Astrocyte (in vitro differentiated cells and primary cell): ENCODE measurements around the gene DDX1. TPM values are rescaled to one million over a fixed set of nuclear protein-coding genes. Genes with fewer than 3 reads are reported as not detected.

Experiments used
- DNase-seq: peaks from one replicate; pipeline ENCODE4 v3.0.0-alpha.2; 2010; ENCODE audit warnings: low read depth
- FAIRE-seq: peaks from 2 replicates; lab custom pipeline; 2011; peaks lifted over from hg19 to GRCh38; lab: Jason Lieb, UNC
- H2AFZ ChIP-seq: 2 replicates; pipeline ENCODE4 v1.6.0; 2012; ENCODE audit warnings: low read depth, low read length, inconsistent platforms
- H3K27ac ChIP-seq: 2 replicates; pipeline ENCODE4 v1.5.1; 2011; ENCODE audit warnings: low read depth, low read length, inconsistent platforms
- H3K27me3 ChIP-seq: 2 replicates; pipeline ENCODE4 v1.6.0; 2011; ENCODE audit warnings: low read length, inconsistent platforms; ENCODE audit not compliant: insufficient read depth
- H3K36me3 ChIP-seq: 2 replicates; pipeline ENCODE4 v1.5.1; 2011; ENCODE audit warnings: low read length, inconsistent platforms; ENCODE audit not compliant: insufficient read depth
- H3K4me1 ChIP-seq: 2 replicates; pipeline ENCODE4 v1.5.1; 2011; ENCODE audit warnings: low read length, inconsistent platforms; ENCODE audit not compliant: insufficient read depth
- H3K4me2 ChIP-seq: 2 replicates; pipeline ENCODE4 v1.6.0; 2012; ENCODE audit warnings: low read length, inconsistent platforms
- H3K4me3 ChIP-seq: 2 replicates; pipeline ENCODE4 v1.5.1; 2011; ENCODE audit warnings: low read depth, mild to moderate bottlenecking, low read length, inconsistent platforms; ENCODE audit not compliant: insufficient read depth
- H3K79me2 ChIP-seq: 2 replicates; pipeline ENCODE4 v1.6.0; 2012; ENCODE audit warnings: mild to moderate bottlenecking, low read length, inconsistent platforms; ENCODE audit not compliant: insufficient read depth
- H3K9ac ChIP-seq: 2 replicates; pipeline ENCODE4 v1.6.0; 2012; ENCODE audit warnings: mild to moderate bottlenecking, low read length, inconsistent platforms
- H3K9me3 ChIP-seq: 2 replicates; pipeline ENCODE4 v1.5.1; 2012; ENCODE audit warnings: low read depth, mild to moderate bottlenecking, low read length, inconsistent platforms; ENCODE audit not compliant: insufficient read depth
- H4K20me1 ChIP-seq: 2 replicates; pipeline ENCODE4 v1.6.0; 2012; ENCODE audit warnings: low read length, inconsistent platforms; ENCODE audit not compliant: insufficient read depth
- H3K27ac Mint-ChIP-seq: one replicate; pipeline ENCODE4 v1.8.0; 2021; ENCODE audit warnings: mild to moderate bottlenecking, mixed read lengths; ENCODE audit not compliant: unreplicated experiment
- H3K27me3 Mint-ChIP-seq: one replicate; pipeline ENCODE4 v1.8.0; 2021; ENCODE audit warnings: low read depth, mixed read lengths; ENCODE audit not compliant: unreplicated experiment
- H3K36me3 Mint-ChIP-seq: one replicate; pipeline ENCODE4 v1.8.0; 2021; ENCODE audit warnings: low read depth, mixed read lengths; ENCODE audit not compliant: unreplicated experiment
- H3K4me1 Mint-ChIP-seq: one replicate; pipeline ENCODE4 v1.8.0; 2021; ENCODE audit warnings: low read depth, mixed read lengths; ENCODE audit not compliant: unreplicated experiment
- H3K4me3 Mint-ChIP-seq: one replicate; pipeline ENCODE4 v1.8.0; 2021; ENCODE audit warnings: mild to moderate bottlenecking, moderate library complexity, mixed read lengths; ENCODE audit not compliant: unreplicated experiment
- H3K9me3 Mint-ChIP-seq: one replicate; pipeline ENCODE4 v1.8.0; 2021; ENCODE audit warnings: mild to moderate bottlenecking, mixed read lengths; ENCODE audit not compliant: unreplicated experiment
- CTCF ChIP-seq: IDR thresholded peaks from 2 replicates; pipeline ENCODE4 v1.5.1; 2011; ENCODE audit warnings: low read depth, mild to moderate bottlenecking, inconsistent platforms, low read length, moderate library complexity; ENCODE audit not compliant: insufficient read depth
- EZH2 ChIP-seq: IDR thresholded peaks from 2 replicates; pipeline ENCODE4 v1.6.1; 2012; ENCODE audit warnings: mild to moderate bottlenecking, low read length, inconsistent platforms; ENCODE audit not compliant: insufficient read depth
- total RNA-seq: library from RNA; stranded (reverse); gene quantifications from 2 replicates; pipeline ENCODE4 v1.2.1, GENCODE V29; 2021

The DDX1 gene
- total RNA-seq, 1 donor from 2014 or later = 146 TPM

GRCh38 chr2:15654727-15655073, 63.0 kb downstream of the DDX1 start:
- H3K4me1 ChIP-seq = no peaks in the 10 kb centered on the region
- no peak overlapping the region for H3K27ac ChIP-seq
- DNase-seq = no peak
- H3K36me3 ChIP-seq = no peaks in the 10 kb centered on the region
- H4K20me1 ChIP-seq = no peaks in the 10 kb centered on the region
- peaks cover 5% of the 10 kb centered on the region for H3K9me3 Mint-ChIP-seq
- H3K27ac Mint-ChIP-seq = no peak overlapping the region
- H3K4me3 ChIP-seq = no peak overlapping the region
- H3K4me3 Mint-ChIP-seq = no peak overlapping the region
- peaks cover 2% of the 10 kb centered on the region for H3K27me3 ChIP-seq
- H3K27me3 Mint-ChIP-seq = peaks cover 48% of the 10 kb centered on the region
- H3K9ac ChIP-seq = no peak overlapping the region
- TF ChIP-seq EZH2 (no peak), CTCF (no peak)
- peaks cover 3% of the 10 kb centered on the region for H3K4me1 Mint-ChIP-seq
- H3K36me3 Mint-ChIP-seq = peaks cover 4% of the 10 kb centered on the region
- H3K9me3 ChIP-seq = no peaks in the 10 kb centered on the region
- FAIRE-seq = no peak
- no peak overlapping the region for H2AFZ ChIP-seq
- no peaks in the 10 kb centered on the region for H3K79me2 ChIP-seq
- H3K4me2 ChIP-seq = no peak overlapping the region

GRCh38 chr2:15655123-15655887, 63.6 kb downstream of the DDX1 start:
- Histone ChIP-seq H3K9ac (no peak overlapping the region), H3K4me1 (no peaks in the 10 kb centered on the region), H3K9me3 (no peaks in the 10 kb centered on the region), H3K79me2 (no peaks in the 10 kb centered on the region), H3K4me2 (no peak overlapping the region), H3K27ac (no peak overlapping the region), H2AFZ (no peak overlapping the region), H4K20me1 (no peaks in the 10 kb centered on the region), H3K36me3 (no peaks in the 10 kb centered on the region), H3K4me3 (no peak overlapping the region), H3K27me3 (peaks cover 2% of the 10 kb centered on the region)
- H3K4me3 Mint-ChIP-seq = no peak overlapping the region
- H3K4me1 Mint-ChIP-seq = peaks cover 3% of the 10 kb centered on the region
- FAIRE-seq = no peak
- H3K27me3 Mint-ChIP-seq = peaks cover 45% of the 10 kb centered on the region
- no peak for TF ChIP-seq CTCF
- TF ChIP-seq EZH2 = no peak
- H3K9me3 Mint-ChIP-seq = peaks cover 5% of the 10 kb centered on the region
- no peak overlapping the region for H3K27ac Mint-ChIP-seq
- no peak for DNase-seq
- H3K36me3 Mint-ChIP-seq = peaks cover 1% of the 10 kb centered on the region

GRCh38 chr2:15656090-15656489, 64.4 kb downstream of the DDX1 start:
- Histone ChIP-seq H3K79me2 (no peaks in the 10 kb centered on the region), H3K4me2 (no peak overlapping the region), H3K9me3 (no peaks in the 10 kb centered on the region), H3K36me3 (no peaks in the 10 kb centered on the region), H3K27ac (no peak overlapping the region), H4K20me1 (no peaks in the 10 kb centered on the region), H3K4me3 (no peak overlapping the region), H3K27me3 (no peaks in the 10 kb centered on the region), H3K4me1 (no peaks in the 10 kb centered on the region), H3K9ac (no peak overlapping the region), H2AFZ (no peak overlapping the region)
- FAIRE-seq (no peak), DNase-seq (no peak)
- Mint-ChIP-seq H3K36me3 (peaks cover 1% of the 10 kb centered on the region), H3K27ac (no peak overlapping the region), H3K4me3 (no peak overlapping the region), H3K27me3 (peaks cover 41% of the 10 kb centered on the region), H3K9me3 (peaks cover 5% of the 10 kb centered on the region), H3K4me1 (peaks cover 3% of the 10 kb centered on the region)
- TF ChIP-seq CTCF (no peak), EZH2 (no peak)
